K562 (cell line): Measurements from ENCODE around the gene ABCA3. TPM values are rescaled to one million over a fixed set of nuclear protein-coding genes. Genes with fewer than 3 reads are reported as not detected.

Source experiments
- ATAC-seq: fragments of 200-7000 bp; cut with Tn5 transposase; 3 replicates; pipeline ENCODE4 v1.9.1; 2020; ENCODE audit warnings: moderate library complexity
- BruUV-seq: library from RNA; stranded (reverse); fragments of 400-500 nt; replicated peaks from 2 replicates; lab custom pipeline; 2021; lab: Mats Ljungman, UMichigan
- CTCF ChIA-PET: fragments of 300-600 bp; formaldehyde crosslinking; extraction: SDS; loops from one replicate; lab custom pipeline; 2021; ENCODE audit warnings: low intra/inter-chr PET ratio; lab: Yijun Ruan, JAX
- POLR2A ChIA-PET: fragments of 300-600, 350-650 bp; sonication (Branson Sonifier 250); formaldehyde crosslinking; extraction: SDS; loops from one replicate; lab custom pipeline; 2021; ENCODE audit warnings: antibody characterized with exemption, inconsistent platforms; lab: Yijun Ruan, JAX
- DNase-seq, 4 experiments: peaks; one replicate each; pipeline versions ENCODE4 v3.0.0 to v3.0.0-alpha.2; 2011 to 2018; ENCODE audit warnings: low spot score in 3 of 4, mixed read lengths in 3 of 4; ENCODE audit errors: extremely low read depth in 1 of 4
- FAIRE-seq: peaks from 2 replicates; lab custom pipeline; 2011; peaks lifted over from hg19 to GRCh38; lab: Jason Lieb, UNC
- H2AFZ ChIP-seq: 2 replicates; pipeline ENCODE4 v1.6.0; 2011; ENCODE audit warnings: low read depth, low read length, control low read depth, inconsistent platforms
- H3K27ac ChIP-seq: fragments of 200-600 bp; 3 replicates; pipeline ENCODE4 v1.8.0; 2011; ENCODE audit warnings: low read depth, mild to moderate bottlenecking, control low read depth, inconsistent platforms, low read length, moderate library complexity, mixed read lengths; ENCODE audit errors: extremely low read depth
- H3K27me3 ChIP-seq, 2 experiments: fragments of 300-600 bp in 1 of 2; 2 replicates in 1 of 2; 3 replicates in 1 of 2; pipeline versions ENCODE4 v1.6.0 to v1.8.0; 2011; ENCODE audit warnings: inconsistent platforms in 2 of 2, low read length in 2 of 2, mild to moderate bottlenecking in 1 of 2, mixed read lengths in 1 of 2, moderate library complexity in 1 of 2; ENCODE audit not compliant: control insufficient read depth in 2 of 2, insufficient read depth in 2 of 2
- H3K36me3 ChIP-seq: fragments of 300-600 bp; 3 replicates; pipeline ENCODE4 v1.8.0; 2011; ENCODE audit warnings: mild to moderate bottlenecking, low read length, inconsistent platforms; ENCODE audit not compliant: control insufficient read depth, insufficient read depth
- H3K4me1 ChIP-seq, 2 experiments: fragments of 200-600 bp in 1 of 2; replicated peaks in 1 of 2; 2 replicates in 1 of 2; 3 replicates in 1 of 2; pipeline versions ENCODE4 v1.5.1 to v1.8.0; 2011; ENCODE audit warnings: inconsistent platforms in 2 of 2, low read length in 2 of 2, mild to moderate bottlenecking in 1 of 2, mixed read lengths in 1 of 2, moderate library complexity in 1 of 2; ENCODE audit not compliant: control insufficient read depth in 2 of 2, insufficient read depth in 2 of 2
- H3K4me2 ChIP-seq: 2 replicates; pipeline ENCODE4 v1.6.1; 2011; ENCODE audit warnings: low read length, control low read depth, inconsistent platforms, mixed read lengths; ENCODE audit not compliant: insufficient read depth
- H3K4me3 ChIP-seq: fragments of 200-600 bp; sonication (generic), shearing (Covaris generic); 2 replicates; pipeline ENCODE4 v1.5.1; 2016; ENCODE audit warnings: control low read depth, inconsistent platforms
- H3K79me2 ChIP-seq: fragments of 200-600 bp; 3 replicates; pipeline ENCODE4 v1.8.0; 2011; ENCODE audit warnings: low read length, inconsistent platforms; ENCODE audit not compliant: control insufficient read depth, insufficient read depth
- H3K9ac ChIP-seq, 2 experiments: 2 replicates each; pipeline versions ENCODE4 v1.6.0 to v1.6.1; 2011; ENCODE audit warnings: low read depth in 2 of 2, low read length in 2 of 2, control low read depth in 1 of 2, inconsistent platforms in 1 of 2, mild to moderate bottlenecking in 1 of 2, mixed read lengths in 1 of 2; ENCODE audit not compliant: insufficient read depth in 1 of 2
- H3K9me1 ChIP-seq: one replicate; pipeline ENCODE4 v1.6.0; 2011; ENCODE audit warnings: inconsistent platforms, mild to moderate bottlenecking, low read length, moderate library complexity; ENCODE audit not compliant: control insufficient read depth, insufficient read depth
- H3K9me3 ChIP-seq: replicated peaks from 2 replicates; pipeline ENCODE4 v1.5.1; 2011; ENCODE audit warnings: low read depth, low read length, inconsistent platforms; ENCODE audit not compliant: control insufficient read depth, insufficient read depth
- H4K20me1 ChIP-seq: replicated peaks from 2 replicates; pipeline ENCODE4 v1.6.1; 2011; ENCODE audit warnings: low read length, inconsistent platforms, mixed read lengths; ENCODE audit not compliant: control insufficient read depth, insufficient read depth
- CXXC5 ChIP-seq: fragments of 250-450 bp; sonication (Bioruptor Pico); IDR thresholded peaks from 2 replicates; pipeline ENCODE4 v1.8.0; 2022; ENCODE audit warnings: inconsistent platforms, mild to moderate bottlenecking, moderate library complexity
- KDM1A ChIP-seq, 2 experiments: fragments of 450-650 bp; IDR thresholded peaks; 2 replicates each; pipeline ENCODE4 v1.6.1; 2016; ENCODE audit warnings: mild to moderate bottlenecking in 2 of 2
- MTA2 ChIP-seq: fragments of 450-650 bp; IDR thresholded peaks from 2 replicates; pipeline ENCODE4 v1.6.1; 2016; ENCODE audit warnings: low read depth
- SUPT5H ChIP-seq: fragments of 450-650 bp; IDR thresholded peaks from 2 replicates; pipeline ENCODE4 v1.6.1; 2016
- ZNF830 ChIP-seq: fragments of 250-450 bp; sonication (Bioruptor Pico); IDR thresholded peaks from 2 replicates; pipeline ENCODE4 v1.5.0; 2021; ENCODE audit warnings: mild to moderate bottlenecking
- whole genome bisulfite sequencing: fragments of 100-300 bp; shearing (Covaris generic); methylation state at CpG from one replicate; pipeline ENCODE4 v1.1.6; 2016; ENCODE audit warnings: low coverage, mixed read lengths; ENCODE audit not compliant: insufficient coverage; ENCODE audit errors: missing lambda C conversion rate; 5-methylcytosine and 5-hydroxymethylcytosine counted together
- in situ Hi-C: fragments of 300-500 bp; cut with MboI; formaldehyde crosslinking; loops from 4 replicates; pipeline ENCODE4 v1.15.0; 2018; ENCODE audit warnings: inconsistent platforms, mixed read lengths
- intact Hi-C: fragments of 100-400 bp; cut with micrococcal nuclease; formaldehyde crosslinking; loops from 2 replicates; pipeline ENCODE4 v1.14.2; 2022
- polyA plus RNA-seq, 8 experiments: library from polyadenylated mRNA; depleted of rRNA in 4 of 8; stranded (reverse) in 5 of 8; unstranded in 3 of 8; fragments of >200 nt; fragmentation: Nextera tagmentation in 2 of 8; fragmentation: Illumina TruSeq in 1 of 8; extraction: Ambion mirVana in 2 of 8; extraction: Trizol in 1 of 8; gene quantifications; 2 replicates each; pipeline versions ENCODE4 v1.2.1 to v1.2.3, GENCODE V29; 2011 to 2014; ENCODE audit warnings: inconsistent platforms in 1 of 8, missing spikeins in 1 of 8
- total RNA-seq, 7 experiments: library from RNA; depleted of rRNA in 6 of 7; stranded (reverse); fragments of >200 nt in 6 of 7; fragmentation: Illumina TruSeq in 2 of 7; extraction: Trizol in 2 of 7; gene quantifications; 2 replicates each; pipeline versions ENCODE4 v1.2.1 to v1.2.3, GENCODE V29; 2011 to 2021; ENCODE audit warnings: low replicate concordance in 1 of 7

The ABCA3 gene
- total and polyA plus RNA-seq, 9 of the 15 experiments (the other 6 are each of a cell fraction or from before 2014, with no cell fraction given): 0.66 to 23.7 (median 6.9) TPM

- TF ChIP-seq ZNF830: no peak
- TF ChIP-seq, all 486 proteins: peak for 0
Observed at GRCh38 chr16:2278956-2279800, 61.4 kb downstream of the ABCA3 start (continued).

GRCh38 chr16:2278272-2278608, 62.3 kb downstream of the ABCA3 start:
- H4K20me1 ChIP-seq: no peaks in the 10 kb centered on the region
- H3K27ac ChIP-seq: no peak overlapping the region
- ChIA-PET CTCF (interaction anchor here (0.5 kb wide), 1 partner anchor 303 kb away, joined by 3 read pairs; no protein-coding TSS in a partner anchor), POLR2A (interaction anchor here (0.6 kb wide), 1 partner anchor 314 kb away, joined by 6 read pairs; the partner anchor contains the start of gene RPS2)
- no peak overlapping the region for H2AFZ ChIP-seq
- no peaks in the 10 kb centered on the region for H3K79me2 ChIP-seq
- 89% methylated on average over 10 of the region's 14 CpGs for WGBS
- intact Hi-C loops (no loop called here), in situ Hi-C loops (no loop called here)
- peaks cover 41% of the 10 kb centered on the region; the same call in 2 of the 3 replicates for H3K36me3 ChIP-seq
- no peak for FAIRE-seq
- H3K9me3 ChIP-seq: no peaks in the 10 kb centered on the region
- H3K9me1 ChIP-seq: peaks cover 3% of the 10 kb centered on the region
- H3K27me3 ChIP-seq: no peaks in the 10 kb centered on the region
- H3K9ac ChIP-seq: no peak overlapping the region; a peak in 1 of 4 replicates
- H3K4me3 ChIP-seq: no peak overlapping the region
- H3K4me2 ChIP-seq: no peak overlapping the region
- no peak for DNase-seq
- no peak for ATAC-seq
- H3K4me1 ChIP-seq: peaks cover 0 to 32% of the 10 kb centered on the region in 2 experiments; a peak in 2 of 5 replicates
- no TSS peak for BruUV-seq
- no peak for TF ChIP-seq KDM1A (IDR thresholded peaks at IDR 0.05)
- TF ChIP-seq CXXC5 (CRISPR knock-in tag): no peak
- no peak for TF ChIP-seq MTA2
- no peak for TF ChIP-seq SUPT5H
